AG04449 (cell line): ENCODE data around the gene TMEM169.
A peak's percentile ranks its signal among the peaks of the same experiment; 100 is the strongest.

Experiments
- CTCF ChIA-PET: fragments of 350-600 bp; formaldehyde crosslinking; extraction: SDS; loops from one replicate; lab custom pipeline; 2021; ENCODE audit warnings: antibody characterized with exemption; lab: Yijun Ruan, JAX
- POLR2A ChIA-PET: fragments of 400-600, 350-600 bp; formaldehyde crosslinking; extraction: SDS; loops from one replicate; lab custom pipeline; 2020; ENCODE audit warnings: antibody characterized with exemption, inconsistent platforms; lab: Yijun Ruan, JAX
- DNase-seq: peaks from one replicate; pipeline ENCODE4 v3.0.0-alpha.2; 2010; ENCODE audit warnings: low read depth, low spot score
- H3K4me3 ChIP-seq: 2 replicates; pipeline ENCODE4 v1.5.1; 2011; ENCODE audit warnings: low read depth, mild to moderate bottlenecking, control low read depth, low read length
- CTCF ChIP-seq: IDR thresholded peaks from one replicate; pipeline ENCODE4 v1.5.1; 2011; ENCODE audit warnings: mild to moderate bottlenecking, moderate library complexity, low read length, control low read depth, inconsistent platforms; ENCODE audit not compliant: insufficient read depth; ENCODE audit errors: missing control alignments

The TMEM169 gene, protein sequence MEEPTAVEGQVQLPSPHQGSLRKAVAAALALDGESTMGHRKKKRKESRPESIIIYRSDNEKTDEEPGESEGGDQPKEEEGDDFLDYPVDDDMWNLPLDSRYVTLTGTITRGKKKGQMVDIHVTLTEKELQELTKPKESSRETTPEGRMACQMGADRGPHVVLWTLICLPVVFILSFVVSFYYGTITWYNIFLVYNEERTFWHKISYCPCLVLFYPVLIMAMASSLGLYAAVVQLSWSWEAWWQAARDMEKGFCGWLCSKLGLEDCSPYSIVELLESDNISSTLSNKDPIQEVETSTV

GRCh38 chr2:216081487-216082116 lies at the start of gene TMEM169, which contains the start of gene PECR:
Gene TMEM169 (plus strand): TSS chr2:216081919. CDS start chr2:216095964, 14,045 bp downstream.
Gene PECR (minus strand): TSS chr2:216081809. CDS start chr2:216081741, 68 bp downstream.
- CTCF ChIA-PET, result interaction anchor here (1.0 to 1.3 kb wide), 2 partner anchors 33 to 48 kb away, joined by 3 to 5 read pairs; no protein-coding TSS in a partner anchor
- no peak for DNase-seq
- POLR2A ChIA-PET, result interaction anchor here (0.7 kb wide), 1 partner anchor 111 kb away, joined by 3 read pairs; no protein-coding TSS in a partner anchor
- TF ChIP-seq CTCF, result no peak
- peak within 1 kb of the TSS; percentile 87 for H3K4me3 ChIP-seq

DNA sequence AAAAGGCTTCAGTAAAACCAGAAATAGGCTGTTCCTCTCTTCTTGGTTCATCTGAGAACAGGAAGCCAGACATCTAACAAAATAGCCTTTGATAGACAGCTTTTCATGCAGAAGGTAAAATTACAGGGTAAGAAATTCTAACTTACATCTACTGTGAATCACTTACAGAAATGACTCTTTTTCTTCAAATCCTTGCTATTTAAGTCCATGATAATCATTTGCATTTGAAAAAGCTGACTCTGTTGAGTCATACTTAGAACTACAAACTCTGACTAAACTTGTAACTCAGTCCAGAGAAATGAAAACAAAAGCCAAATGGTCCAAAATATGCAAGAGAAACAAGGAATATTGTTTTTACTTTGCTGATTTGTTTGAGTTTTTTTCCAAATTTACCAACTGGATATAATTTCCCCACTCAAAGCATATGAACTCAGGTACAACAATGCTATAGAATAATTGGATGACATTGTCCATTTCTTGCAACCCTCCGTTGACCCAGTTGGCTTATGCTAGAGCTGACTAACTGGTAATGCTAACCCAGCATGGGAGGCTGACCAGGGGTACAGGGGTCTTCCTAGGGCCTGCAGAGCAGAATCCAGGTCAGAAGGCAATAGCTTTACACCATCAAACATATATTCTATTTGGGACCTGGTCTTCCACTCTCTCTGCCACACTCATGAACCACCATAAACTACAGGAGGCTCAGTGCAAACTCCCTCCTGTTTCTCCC lies 49.6 kb upstream of the TMEM169 start:
- ChIA-PET CTCF (interaction anchor here (0.8 to 10.2 kb wide), 12 partner anchors 9 to 372 kb away, joined by 3 to 107 read pairs (median 10); partner anchors contain the start of gene MREG), POLR2A (interaction anchor here (0.7 kb wide), 1 partner anchor 111 kb away, joined by 3 read pairs; no protein-coding TSS in a partner anchor)
- TF ChIP-seq CTCF, result no peak
- DNase-seq, result peak; percentile 72
- no peak overlapping the region for H3K4me3 ChIP-seq

- no peak for DNase-seq
- CTCF ChIA-PET, result interaction anchor here (0.6 to 10.2 kb wide), 25 partner anchors 10 to 635 kb away, joined by 3 to 107 read pairs (median 5); partner anchors contain the start of genes MREG, PECR, TMEM169 and XRCC5
- POLR2A ChIA-PET, result no interaction called here
- no peak overlapping the region for H3K4me3 ChIP-seq
- no peak for TF ChIP-seq CTCF
These were observed 48.3 kb upstream of the TMEM169 start for GRCh38 chr2:216033403-216033802.

DNA sequence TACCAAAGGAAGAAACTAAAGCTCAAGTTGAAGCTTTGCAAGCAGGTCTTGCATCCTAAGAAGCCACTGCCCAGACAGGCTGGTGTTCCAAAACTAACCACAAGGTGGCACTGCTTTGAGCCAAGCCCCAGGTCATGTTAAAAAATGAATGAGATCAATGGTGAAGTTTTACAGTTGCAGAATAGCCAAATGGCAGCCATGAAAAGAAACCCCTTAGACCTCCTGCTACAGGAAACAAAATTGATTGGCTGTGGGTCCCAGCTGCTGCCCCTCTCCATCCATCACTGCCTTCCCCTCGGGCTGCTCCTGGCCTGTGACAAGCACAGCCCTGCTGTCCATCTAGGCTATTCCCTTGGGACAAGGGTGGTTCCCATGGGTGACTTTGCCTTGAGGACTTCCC lies 47.7 kb upstream of the TMEM169 start:
- ChIA-PET POLR2A (no interaction called here), CTCF (interaction anchor here (0.6 to 10.2 kb wide), 23 partner anchors 10 to 634 kb away, joined by 3 to 107 read pairs (median 5); partner anchors contain the start of genes MREG, PECR, TMEM169 and XRCC5)
- H3K4me3 ChIP-seq, result no peak overlapping the region
- no peak for DNase-seq
- TF ChIP-seq CTCF, result peak; percentile 75

DNA sequence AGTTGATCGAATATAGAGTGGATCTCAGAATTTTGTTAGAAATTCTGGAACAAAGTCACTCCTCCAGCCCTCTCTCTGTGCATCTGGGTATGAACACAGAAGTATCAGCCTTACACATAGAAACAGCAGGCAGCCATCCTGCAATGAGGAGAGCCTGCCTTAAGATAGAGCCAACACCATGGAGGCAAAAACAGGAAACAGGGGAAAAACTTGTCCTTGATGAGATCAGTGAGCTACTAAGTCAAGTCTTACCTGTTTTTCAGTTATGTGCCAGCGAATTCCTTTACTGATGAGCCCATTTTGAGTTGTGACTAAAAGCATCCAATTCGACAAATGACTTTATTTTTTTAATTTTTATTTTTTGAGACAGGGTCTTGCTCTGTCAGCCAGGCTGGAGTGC lies 41.8 kb upstream of the TMEM169 start:
- DNase-seq, result no peak
- H3K4me3 ChIP-seq, result no peak overlapping the region
- ChIA-PET CTCF (interaction anchor here (0.9 to 10.2 kb wide), 5 partner anchors 12 to 30 kb away, joined by 4 to 104 read pairs (median 5); partner anchors contain the start of gene MREG), POLR2A (no interaction called here)
- no peak for TF ChIP-seq CTCF
